Measurements from ENCODE around the gene CRYBG2.

DNA sequence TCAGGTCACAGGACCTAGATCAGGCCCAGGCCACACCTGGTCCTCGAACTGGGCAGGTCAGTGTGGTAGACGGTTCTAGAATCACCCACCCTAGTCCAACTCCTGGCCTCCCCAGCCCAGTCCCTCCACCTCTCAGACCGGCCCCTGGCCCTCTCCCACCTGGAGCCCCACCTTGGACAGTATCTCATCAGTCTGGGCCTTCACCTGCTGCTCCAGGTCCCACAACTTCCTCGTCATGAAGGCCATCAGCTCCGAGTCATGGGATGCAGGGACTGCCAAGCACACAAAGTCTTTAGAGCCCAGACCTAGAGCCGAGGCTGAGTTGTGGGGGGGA lies 56.2 kb downstream of the CRYBG2 start:
- TF ChIP-seq, protein P1, sequence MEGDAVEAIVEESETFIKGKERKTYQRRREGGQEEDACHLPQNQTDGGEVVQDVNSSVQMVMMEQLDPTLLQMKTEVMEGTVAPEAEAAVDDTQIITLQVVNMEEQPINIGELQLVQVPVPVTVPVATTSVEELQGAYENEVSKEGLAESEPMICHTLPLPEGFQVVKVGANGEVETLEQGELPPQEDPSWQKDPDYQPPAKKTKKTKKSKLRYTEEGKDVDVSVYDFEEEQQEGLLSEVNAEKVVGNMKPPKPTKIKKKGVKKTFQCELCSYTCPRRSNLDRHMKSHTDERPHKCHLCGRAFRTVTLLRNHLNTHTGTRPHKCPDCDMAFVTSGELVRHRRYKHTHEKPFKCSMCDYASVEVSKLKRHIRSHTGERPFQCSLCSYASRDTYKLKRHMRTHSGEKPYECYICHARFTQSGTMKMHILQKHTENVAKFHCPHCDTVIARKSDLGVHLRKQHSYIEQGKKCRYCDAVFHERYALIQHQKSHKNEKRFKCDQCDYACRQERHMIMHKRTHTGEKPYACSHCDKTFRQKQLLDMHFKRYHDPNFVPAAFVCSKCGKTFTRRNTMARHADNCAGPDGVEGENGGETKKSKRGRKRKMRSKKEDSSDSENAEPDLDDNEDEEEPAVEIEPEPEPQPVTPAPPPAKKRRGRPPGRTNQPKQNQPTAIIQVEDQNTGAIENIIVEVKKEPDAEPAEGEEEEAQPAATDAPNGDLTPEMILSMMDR (IDR thresholded peaks at IDR 0.05) = no peak
- no peak for TF ChIP-seq POLR2A (IDR thresholded peaks at IDR 0.05)

All from right lobe of liver (tissue), 4 donors.